Measurements from ENCODE around the gene MGAM2.
"Not testable (repeated sequence)": the region's sequence is repeated elsewhere in the genome, so short reads cannot be mapped to it uniquely, and the experiment has no call there.

The MGAM2 gene

DNA sequence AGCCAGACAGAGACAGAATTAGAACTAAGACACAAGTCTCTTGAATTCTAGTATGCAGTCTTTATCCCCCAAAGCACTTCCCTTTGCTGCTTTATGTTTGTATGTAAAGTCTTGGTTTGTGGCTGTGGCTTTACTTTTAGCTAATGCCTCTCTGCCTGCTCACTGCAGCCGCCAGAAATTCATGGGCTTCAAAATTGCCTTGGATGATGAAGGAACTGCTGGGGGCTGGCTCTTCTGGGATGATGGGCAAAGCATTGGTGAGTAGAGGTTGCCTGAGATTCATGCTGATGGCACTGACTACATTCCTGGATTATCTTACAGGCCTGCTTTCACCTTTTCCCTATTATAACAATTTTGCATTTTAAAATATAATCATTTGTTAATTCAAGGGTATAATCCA, 10.9 kb upstream of the MGAM2 start:
- no peak overlapping the region for H3K4me3 ChIP-seq (ENCODE audit: low read depth, low read length)
- TF ChIP-seq, protein P1, sequence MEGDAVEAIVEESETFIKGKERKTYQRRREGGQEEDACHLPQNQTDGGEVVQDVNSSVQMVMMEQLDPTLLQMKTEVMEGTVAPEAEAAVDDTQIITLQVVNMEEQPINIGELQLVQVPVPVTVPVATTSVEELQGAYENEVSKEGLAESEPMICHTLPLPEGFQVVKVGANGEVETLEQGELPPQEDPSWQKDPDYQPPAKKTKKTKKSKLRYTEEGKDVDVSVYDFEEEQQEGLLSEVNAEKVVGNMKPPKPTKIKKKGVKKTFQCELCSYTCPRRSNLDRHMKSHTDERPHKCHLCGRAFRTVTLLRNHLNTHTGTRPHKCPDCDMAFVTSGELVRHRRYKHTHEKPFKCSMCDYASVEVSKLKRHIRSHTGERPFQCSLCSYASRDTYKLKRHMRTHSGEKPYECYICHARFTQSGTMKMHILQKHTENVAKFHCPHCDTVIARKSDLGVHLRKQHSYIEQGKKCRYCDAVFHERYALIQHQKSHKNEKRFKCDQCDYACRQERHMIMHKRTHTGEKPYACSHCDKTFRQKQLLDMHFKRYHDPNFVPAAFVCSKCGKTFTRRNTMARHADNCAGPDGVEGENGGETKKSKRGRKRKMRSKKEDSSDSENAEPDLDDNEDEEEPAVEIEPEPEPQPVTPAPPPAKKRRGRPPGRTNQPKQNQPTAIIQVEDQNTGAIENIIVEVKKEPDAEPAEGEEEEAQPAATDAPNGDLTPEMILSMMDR (IDR thresholded peaks at IDR 0.05; ENCODE audit: low read depth, low read length, missing control alignments), result no peak
- in situ Hi-C loops (cut with HindIII; ENCODE audit: low sequenced_read_pairs), result loop anchor here (5.0 to 10.0 kb wide), 2 partner anchors 64 to 88 kb away; no protein-coding TSS in a partner anchor
- no peak for DNase-seq (ENCODE audit: low read depth)

DNA sequence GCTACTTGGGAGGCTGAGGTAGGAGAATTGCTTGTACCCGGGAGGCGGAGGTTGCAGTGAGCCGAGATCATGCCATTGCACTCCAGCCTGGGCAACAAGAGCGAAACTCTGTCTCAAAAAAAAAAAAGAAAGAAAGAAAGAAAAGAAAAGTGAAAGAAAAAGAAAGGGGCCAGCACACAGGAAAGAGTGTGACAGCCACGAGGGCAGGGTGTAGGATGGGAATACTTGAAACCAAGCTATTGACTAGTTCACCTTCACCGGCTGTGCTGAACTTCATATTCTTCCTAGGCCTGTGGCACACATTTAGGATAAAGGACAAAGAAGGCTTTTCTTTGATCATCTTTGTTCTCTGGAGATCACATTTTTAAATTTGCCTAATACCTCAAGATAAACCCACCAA, 9.7 kb upstream of the MGAM2 start:
- H3K4me3 ChIP-seq (ENCODE audit: low read depth, low read length); DNase-seq (ENCODE audit: low read depth): not testable (repeated sequence)
- in situ Hi-C loops (cut with HindIII; ENCODE audit: low sequenced_read_pairs), result loop anchor here (5.0 to 10.0 kb wide), 2 partner anchors 63 to 89 kb away; no protein-coding TSS in a partner anchor

DNA sequence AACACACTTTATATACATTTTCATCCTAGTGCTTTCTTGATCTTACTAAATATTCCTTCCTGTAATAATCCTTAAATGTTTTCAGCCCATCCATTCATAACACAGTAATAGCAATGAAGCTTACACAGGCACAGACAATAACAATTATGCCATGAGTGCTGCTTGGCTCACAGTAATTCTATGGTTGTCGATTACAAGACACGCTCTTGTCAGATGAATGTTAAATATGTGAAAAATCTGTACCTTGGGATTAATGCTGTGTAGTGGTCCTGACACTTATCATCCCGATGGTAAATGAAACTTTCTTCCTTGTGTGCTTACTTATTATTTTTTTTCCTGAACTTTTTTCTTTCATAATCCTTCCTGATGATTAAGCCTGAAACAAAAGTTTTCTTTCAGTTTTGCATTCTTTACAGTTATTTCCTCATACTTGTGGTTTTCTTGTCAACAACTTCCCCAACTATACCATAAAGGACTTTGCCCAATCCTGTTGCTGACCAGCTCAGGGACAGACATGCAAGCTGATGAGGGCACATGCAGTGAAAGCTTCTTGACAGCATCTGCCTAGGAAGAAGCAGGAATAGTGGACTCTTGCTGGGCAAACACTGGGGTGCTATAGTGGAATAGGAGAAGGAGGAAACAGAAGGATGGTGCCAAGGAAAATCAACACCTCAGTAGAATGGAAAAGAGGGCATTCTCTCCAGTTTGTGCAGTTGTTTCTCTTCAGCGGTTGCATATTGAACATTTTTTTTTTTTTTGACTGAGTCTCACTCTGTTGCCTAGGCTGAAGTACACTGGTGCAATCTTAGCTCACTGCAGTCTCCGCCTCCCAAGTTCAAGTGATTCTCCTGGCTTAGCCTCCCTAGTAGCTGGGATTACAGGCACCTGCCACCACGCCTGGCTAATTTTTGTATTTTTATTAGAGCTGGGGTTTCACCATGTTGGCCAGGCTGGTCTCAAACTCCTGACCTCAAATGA, 6.7 kb upstream of the MGAM2 start:
- in situ Hi-C loops (cut with HindIII; ENCODE audit: low sequenced_read_pairs), result loop anchor here (5.0 to 10.0 kb wide), 2 partner anchors 60 to 93 kb away; no protein-coding TSS in a partner anchor
- TF ChIP-seq, protein P1 (IDR thresholded peaks at IDR 0.05; ENCODE audit: low read depth, low read length, missing control alignments), result no peak
- H3K4me3 ChIP-seq (ENCODE audit: low read depth, low read length), result no peak overlapping the region
- DNase-seq (ENCODE audit: low read depth), result no peak

DNA sequence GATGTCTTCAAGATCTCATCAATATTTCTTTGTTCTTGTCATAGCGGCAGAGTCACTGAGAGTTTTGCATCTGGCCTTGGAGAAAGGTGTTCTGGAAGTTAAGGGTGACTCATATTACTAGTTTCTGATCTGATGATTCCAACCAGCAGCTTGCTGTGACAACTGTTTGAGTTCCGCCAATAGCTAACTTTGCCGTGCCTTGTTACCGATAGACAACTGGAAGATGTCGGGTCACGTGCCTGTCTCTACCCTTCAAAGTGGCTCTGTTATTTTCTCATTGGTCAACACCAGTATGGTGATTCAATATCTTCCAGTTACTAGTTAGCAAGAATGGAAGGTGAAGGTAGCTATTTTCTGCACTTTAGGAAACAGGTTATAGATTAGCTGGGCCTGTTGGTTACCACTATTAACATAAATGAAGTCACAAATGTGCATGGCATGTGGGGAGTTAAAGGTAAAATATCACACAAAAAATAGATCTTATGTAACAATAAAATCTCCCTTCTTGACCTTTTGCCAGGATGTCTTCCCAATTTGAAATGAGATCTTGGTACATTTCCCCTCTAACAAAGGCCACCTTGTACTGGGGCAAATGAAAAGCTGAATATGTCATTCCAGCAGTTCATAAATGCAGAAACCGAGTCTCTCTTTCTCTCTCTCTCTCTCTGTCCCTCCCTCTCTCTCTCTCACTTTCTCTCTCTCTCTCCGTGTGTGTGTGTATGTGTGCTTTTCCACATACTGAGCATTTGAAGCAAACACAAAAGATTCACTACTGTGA, 2.6 kb upstream of the MGAM2 start:
- TF ChIP-seq, protein P1 (IDR thresholded peaks at IDR 0.05; ENCODE audit: low read depth, low read length, missing control alignments), result no peak
- DNase-seq (ENCODE audit: low read depth), result no peak
- in situ Hi-C loops (cut with HindIII; ENCODE audit: low sequenced_read_pairs), result loop anchor here (10.0 kb wide), 1 partner anchor 56 kb away; no protein-coding TSS in a partner anchor
- no peak overlapping the region for H3K4me3 ChIP-seq (ENCODE audit: low read depth, low read length)

DNA sequence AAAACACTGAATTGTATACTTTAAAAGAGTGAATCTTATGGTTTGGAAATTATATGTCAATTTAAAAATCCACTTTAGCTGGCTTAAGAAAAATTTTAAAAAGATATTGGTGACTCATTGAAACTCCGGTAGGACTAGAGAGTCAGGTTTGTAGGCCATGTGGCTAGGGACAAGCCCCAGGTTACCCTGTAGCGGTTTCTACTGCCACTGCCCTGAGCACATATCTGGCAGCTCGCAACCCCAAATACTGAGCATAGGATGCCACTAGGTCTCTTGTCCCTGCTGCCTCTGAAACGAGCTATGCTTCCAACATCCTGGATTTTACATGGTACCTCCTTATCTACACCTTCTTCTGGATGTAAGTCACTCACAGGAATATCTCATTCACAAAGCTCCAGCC, 1.4 kb upstream of the MGAM2 start:
- H3K4me3 ChIP-seq (ENCODE audit: low read depth, low read length), result no peak overlapping the region
- DNase-seq (ENCODE audit: low read depth), result no peak
- TF ChIP-seq, protein P1 (IDR thresholded peaks at IDR 0.05; ENCODE audit: low read depth, low read length, missing control alignments), result no peak
- in situ Hi-C loops (cut with HindIII; ENCODE audit: low sequenced_read_pairs), result no loop called here

DNA sequence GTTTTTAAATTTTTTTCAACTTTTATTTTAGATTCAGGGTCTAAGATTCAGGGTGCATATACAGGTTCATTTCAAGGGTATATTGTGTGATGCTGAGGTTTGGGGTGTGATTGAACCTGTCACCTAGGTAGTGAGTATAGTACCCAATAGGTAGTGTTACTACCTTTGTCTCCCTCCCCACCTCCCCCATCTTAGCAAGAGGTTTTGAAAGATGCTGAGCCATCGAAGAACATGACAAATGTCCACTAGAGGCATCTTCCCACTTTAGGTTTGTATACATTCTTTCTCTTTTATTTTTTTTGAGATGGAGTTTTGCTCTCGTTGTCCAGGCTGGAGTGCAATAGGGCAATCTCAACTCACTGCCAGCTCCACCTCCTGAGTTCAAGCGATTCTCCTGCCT, 880 bp upstream of the MGAM2 start:
- H3K4me3 ChIP-seq (ENCODE audit: low read depth, low read length), result no peak overlapping the region
- in situ Hi-C loops (cut with HindIII; ENCODE audit: low sequenced_read_pairs), result no loop called here
- TF ChIP-seq, protein P1 (IDR thresholded peaks at IDR 0.05; ENCODE audit: low read depth, low read length, missing control alignments), result no peak
- DNase-seq (ENCODE audit: low read depth), result no peak
